GM12873 (cell line): ENCODE results near the gene CWH43.

ENCODE experiments used
- CTCF ChIP-seq: IDR thresholded peaks from 2 replicates; pipeline ENCODE4 v1.5.1; 2012; ENCODE audit warnings: low read depth, mild to moderate bottlenecking, moderate library complexity, low read length, control low read depth; ENCODE audit not compliant: insufficient read depth; ENCODE audit errors: missing control alignments

Gene CWH43

GRCh38 chr4:48947731-48948130, 38.3 kb upstream of the CWH43 start:
- no peak for TF ChIP-seq CTCF

GRCh38 chr4:48949086-48949485, 37.0 kb upstream of the CWH43 start:
- TF ChIP-seq CTCF, result no peak

GRCh38 chr4:48949518-48950219, 36.4 kb upstream of the CWH43 start:
- TF ChIP-seq CTCF, result no peak

GRCh38 chr4:48954314-48954713, 31.8 kb upstream of the CWH43 start:
- TF ChIP-seq CTCF, result no peak

- no peak for TF ChIP-seq CTCF
Measured at GRCh38 chr4:48958582-48958981, 27.5 kb upstream of the CWH43 start.

- no peak for TF ChIP-seq CTCF
Measured at GRCh38 chr4:48960988-48961635, 25.0 kb upstream of the CWH43 start.

GRCh38 chr4:48962636-48963035, 23.4 kb upstream of the CWH43 start:
- no peak for TF ChIP-seq CTCF
